Fibroblast of skin of left biceps (primary cell): Measurements from ENCODE around the gene ALDH9A1.

Source experiments
- DNase-seq, 2 experiments: peaks; one replicate each; pipeline ENCODE4 v3.0.0-alpha.2; 2013; ENCODE audit warnings: low read depth in 2 of 2

Gene ALDH9A1

DNA sequence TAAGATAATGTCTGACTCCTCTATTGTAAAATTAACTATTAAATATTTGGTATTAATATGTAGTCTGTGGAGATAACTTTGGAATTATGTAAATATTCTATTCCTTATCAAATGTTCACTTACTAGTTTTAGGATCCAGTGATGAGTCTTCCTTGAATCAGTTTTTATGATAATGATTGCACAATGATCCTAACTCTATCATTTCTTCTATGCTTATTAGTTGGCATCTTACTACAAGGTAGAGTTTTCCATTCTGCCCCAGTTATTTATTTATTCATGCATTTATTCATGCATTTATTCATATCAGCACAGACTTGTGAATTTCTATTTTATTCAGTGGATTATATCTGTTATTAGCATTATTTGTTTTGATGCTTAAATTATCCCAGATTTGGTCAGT lies 74.7 kb downstream of the ALDH9A1 start:
- DNase-seq = no peak

DNA sequence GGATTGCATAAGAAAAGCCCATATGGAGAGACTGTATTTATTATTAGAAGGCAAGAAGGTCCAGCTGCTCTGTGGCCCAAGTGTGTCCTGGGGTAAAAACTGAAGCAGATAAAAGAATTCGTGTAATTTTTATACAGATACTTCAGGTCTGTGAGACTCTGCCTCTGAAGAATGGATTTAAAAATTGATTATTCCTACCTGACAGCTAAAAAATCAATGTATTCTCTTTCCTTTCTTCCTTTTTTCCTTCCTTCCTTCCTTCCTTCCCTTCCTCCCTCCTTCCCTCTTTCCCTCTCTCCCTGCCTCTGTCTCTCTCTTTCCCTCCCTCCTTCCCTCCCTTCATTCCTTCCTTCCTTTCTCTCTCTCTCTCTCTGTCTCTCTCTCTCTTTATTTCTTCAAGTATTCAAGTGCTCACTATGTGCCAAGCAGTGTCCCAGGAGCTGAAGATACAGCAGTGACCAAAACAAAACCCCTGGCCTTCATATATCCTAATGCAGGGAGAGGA lies 78.7 kb downstream of the ALDH9A1 start:
- DNase-seq = no peak

DNA sequence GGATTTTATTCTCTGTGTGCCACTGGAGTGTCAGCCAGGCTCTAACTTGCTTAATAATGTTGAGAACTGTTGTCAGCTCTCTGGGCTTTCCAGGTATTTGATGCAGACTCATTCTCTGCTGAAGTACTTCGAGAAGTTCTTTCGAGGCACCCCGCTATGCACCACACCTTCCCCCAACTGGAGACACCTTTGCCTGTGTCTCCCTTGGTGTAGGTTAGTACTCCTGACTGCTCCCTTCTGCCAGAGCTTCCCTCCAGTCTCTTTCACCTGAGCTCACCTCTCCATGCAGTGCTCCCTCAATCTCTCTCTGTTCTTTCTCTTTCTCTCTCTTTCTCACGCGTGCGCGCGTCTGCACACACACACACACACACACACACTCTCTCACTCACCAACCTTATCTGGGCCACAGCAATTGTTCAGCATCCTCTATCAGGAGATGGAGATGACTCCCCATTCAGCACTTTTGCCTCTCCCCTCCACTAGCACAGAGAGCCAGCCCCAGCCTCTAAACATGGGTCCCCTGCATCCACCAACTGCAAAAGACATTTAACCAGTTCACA lies 81.3 kb downstream of the ALDH9A1 start:
- no peak for DNase-seq

DNA sequence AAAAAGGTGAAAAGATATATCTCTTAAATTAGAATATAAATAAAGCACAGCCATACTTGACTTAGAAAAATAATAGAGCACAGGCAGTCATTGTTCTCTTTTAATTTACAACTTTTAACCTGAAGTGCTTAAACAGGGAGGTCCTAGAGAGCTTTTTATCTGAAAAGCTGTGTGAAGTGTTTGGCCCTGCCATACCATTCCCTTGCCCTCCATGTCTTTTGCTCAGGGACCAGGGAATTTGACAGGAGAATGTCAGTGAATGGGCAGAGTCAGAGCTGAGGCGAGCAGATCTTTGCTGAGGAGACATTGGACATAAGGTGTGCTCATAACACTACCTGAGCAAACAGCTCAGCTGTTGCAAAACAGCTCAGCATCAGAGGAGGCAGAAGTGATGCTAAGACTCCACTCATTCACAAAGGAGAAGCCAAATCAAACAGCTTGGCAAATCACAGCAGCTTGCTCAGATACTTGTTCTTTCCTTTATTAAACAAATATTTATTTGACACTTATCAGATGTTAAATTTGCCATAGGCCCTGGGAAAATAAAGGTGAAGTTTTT lies 82.2 kb downstream of the ALDH9A1 start:
- DNase-seq = no peak
